ENCODE results near the gene RSPH6A. TPM values are rescaled to one million over a fixed set of nuclear protein-coding genes. Genes with fewer than 3 reads are reported as not detected.
A peak's percentile ranks its signal among the peaks of the same experiment; 100 is the strongest.

The RSPH6A gene
- total RNA-seq, 1 experiment from 2014 or later, result 0.21 TPM

- TF ChIP-seq CTCF (IDR thresholded peaks at IDR 0.05; ENCODE audit: unreplicated experiment), result no peak
- no TSS peak for BruUV-seq (replicated peaks)
- intact Hi-C loops (cut with micrococcal nuclease), result no loop called here
- ChIA-PET POLR2A (interaction anchor here (1.2 to 1.9 kb wide), 2 partner anchors 23 to 58 kb away, joined by 4 to 7 read pairs; no protein-coding TSS in a partner anchor), CTCF (interaction anchor here (0.6 to 2.5 kb wide), 6 partner anchors 8 to 199 kb away, joined by 3 to 11 read pairs (median 4); partner anchors contain the start of gene SIX5)
- Mint-ChIP-seq H3K27me3 (ENCODE audit: insufficient read depth, unreplicated experiment) (no peaks in the 10 kb centered on the region), H3K4me1 (ENCODE audit: insufficient read depth, unreplicated experiment) (peaks cover 15% of the 10 kb centered on the region), H3K4me3 (ENCODE audit: unreplicated experiment) (no peak overlapping the region), H3K27ac (ENCODE audit: low read depth, unreplicated experiment) (no peak overlapping the region), H3K9me3 (ENCODE audit: unreplicated experiment) (no peaks in the 10 kb centered on the region), H3K36me3 (ENCODE audit: insufficient read depth, unreplicated experiment) (peaks cover 75% of the 10 kb centered on the region)
- no peak for DNase-seq (ENCODE audit: unreplicated experiment)
These were observed 11.1 kb upstream of the RSPH6A start for GRCh38 chr19:45825917-45826893.

- intact Hi-C loops (cut with micrococcal nuclease), result no loop called here
These were observed 10.1 kb upstream of the RSPH6A start for GRCh38 chr19:45825263-45825605.

GRCh38 chr19:45824531-45825262 is 9.6 kb upstream of the RSPH6A start:
- Mint-ChIP-seq H3K4me1 (ENCODE audit: insufficient read depth, unreplicated experiment) (peaks cover 15% of the 10 kb centered on the region), H3K9me3 (ENCODE audit: unreplicated experiment) (no peaks in the 10 kb centered on the region), H3K27me3 (ENCODE audit: insufficient read depth, unreplicated experiment) (no peaks in the 10 kb centered on the region), H3K4me3 (ENCODE audit: unreplicated experiment) (no peak overlapping the region), H3K36me3 (ENCODE audit: insufficient read depth, unreplicated experiment) (peaks cover 66% of the 10 kb centered on the region), H3K27ac (ENCODE audit: low read depth, unreplicated experiment) (peak overlapping the region; percentile 17)
- POLR2A ChIA-PET, result interaction anchor here (0.8 to 1.7 kb wide), 7 partner anchors 11 to 133 kb away, joined by 3 to 6 read pairs (median 3); partner anchors contain the start of genes FBXO46, QPCTL and SNRPD2
- intact Hi-C loops (cut with micrococcal nuclease), result no loop called here
- no peak for TF ChIP-seq CTCF (IDR thresholded peaks at IDR 0.05; ENCODE audit: unreplicated experiment)
- CTCF ChIA-PET, result interaction anchor here (0.5 to 2.5 kb wide), 7 partner anchors 8 to 539 kb away, joined by 3 to 11 read pairs (median 5); partner anchors contain the start of genes RSPH6A and SIX5
- no peak for DNase-seq (ENCODE audit: unreplicated experiment)
- BruUV-seq (replicated peaks), result no TSS peak

More at GRCh38 chr19:45825263-45825605, 10.1 kb upstream of the RSPH6A start:
- Mint-ChIP-seq H3K27me3 (ENCODE audit: insufficient read depth, unreplicated experiment) (no peaks in the 10 kb centered on the region), H3K9me3 (ENCODE audit: unreplicated experiment) (no peaks in the 10 kb centered on the region), H3K27ac (ENCODE audit: low read depth, unreplicated experiment) (no peak overlapping the region), H3K4me3 (ENCODE audit: unreplicated experiment) (no peak overlapping the region), H3K4me1 (ENCODE audit: insufficient read depth, unreplicated experiment) (peaks cover 15% of the 10 kb centered on the region), H3K36me3 (ENCODE audit: insufficient read depth, unreplicated experiment) (peaks cover 68% of the 10 kb centered on the region)
- DNase-seq (ENCODE audit: unreplicated experiment), result no peak
- BruUV-seq (replicated peaks), result no TSS peak
- CTCF ChIA-PET, result interaction anchor here (0.5 to 2.5 kb wide), 5 partner anchors 9 to 204 kb away, joined by 3 to 11 read pairs (median 5); partner anchors contain the start of gene SIX5
- POLR2A ChIA-PET, result interaction anchor here (0.8 to 1.9 kb wide), 2 partner anchors 57 to 95 kb away, joined by 3 to 7 read pairs; partner anchors contain the start of gene FBXO46
- no peak for TF ChIP-seq CTCF (IDR thresholded peaks at IDR 0.05; ENCODE audit: unreplicated experiment)

Measured in MCF 10A (cell line).